H1 (cell line): ENCODE results near the gene SPINK1. TPM values are rescaled to one million over a fixed set of nuclear protein-coding genes. Genes with fewer than 3 reads are reported as not detected.

Experiments used
- CTCF ChIA-PET: fragments of 300-600 bp; sonication (Branson Sonifier 250); formaldehyde crosslinking; loops from one replicate; lab custom pipeline; 2021; ENCODE audit not compliant: partially characterized antibody; lab: Charles Lee
- POLR2A ChIA-PET: fragments of 300-600 bp; sonication (Branson Sonifier 250); formaldehyde crosslinking; loops from one replicate; lab custom pipeline; 2021; ENCODE audit warnings: inconsistent platforms; ENCODE audit not compliant: partially characterized antibody; lab: Charles Lee
- DNase-seq, 2 experiments: peaks; one replicate each; pipeline versions ENCODE4 v3.0.0 to v3.0.0-alpha.2; 2010 to 2022; ENCODE audit warnings: low spot score in 2 of 2, low read depth in 1 of 2, mixed read lengths in 1 of 2
- FAIRE-seq: peaks from 2 replicates; lab custom pipeline; 2011; peaks lifted over from hg19 to GRCh38; lab: Jason Lieb, UNC
- H2AFZ ChIP-seq: 2 replicates; pipeline ENCODE4 v1.8.1; 2012; ENCODE audit warnings: low read length, inconsistent platforms
- H2AK5ac ChIP-seq: 2 replicates; pipeline ENCODE4 v1.6.1; 2013; ENCODE audit warnings: low read depth, low read length
- H2BK120ac ChIP-seq: replicated peaks from 2 replicates; pipeline ENCODE3; 2013; ENCODE audit warnings: low read depth, low read length, inconsistent platforms
- H2BK12ac ChIP-seq: 2 replicates; pipeline ENCODE4 v1.6.1; 2013; ENCODE audit warnings: low read depth, low read length
- H2BK15ac ChIP-seq: 2 replicates; pipeline ENCODE4 v1.6.1; 2013; ENCODE audit warnings: low read length
- H2BK20ac ChIP-seq: 2 replicates; pipeline ENCODE4 v1.6.1; 2013; ENCODE audit warnings: low read length
- H2BK5ac ChIP-seq: 2 replicates; pipeline ENCODE4 v1.6.1; 2013; ENCODE audit warnings: low read depth, low read length
- H3K14ac ChIP-seq: 2 replicates; pipeline ENCODE4 v1.6.1; 2013; ENCODE audit warnings: inconsistent platforms; ENCODE audit not compliant: insufficient read length
- H3K18ac ChIP-seq: 2 replicates; pipeline ENCODE4 v1.6.1; 2013; ENCODE audit warnings: low read length; ENCODE audit errors: extremely low read depth
- H3K23ac ChIP-seq: 2 replicates; pipeline ENCODE4 v1.6.1; 2013; ENCODE audit warnings: inconsistent platforms; ENCODE audit not compliant: insufficient read length
- H3K23me2 ChIP-seq: 2 replicates; pipeline ENCODE4 v1.6.1; 2013; ENCODE audit warnings: low read depth, low read length
- H3K27ac ChIP-seq: 2 replicates; pipeline ENCODE4 v1.6.1; 2011; ENCODE audit warnings: low read depth, low read length, inconsistent platforms
- H3K27me3 ChIP-seq, 4 experiments: replicated peaks in 1 of 4; 1 replicate in 1 of 4; 2 replicates in 3 of 4; pipeline versions ENCODE4 v1.6.1 to v1.8.1; 2011 to 2013; ENCODE audit warnings: low read length in 3 of 4, mild to moderate bottlenecking in 3 of 4, inconsistent platforms in 2 of 4, mixed read lengths in 2 of 4, moderate library complexity in 1 of 4; ENCODE audit not compliant: control insufficient read depth in 3 of 4, insufficient read depth in 3 of 4; ENCODE audit errors: extremely low read depth in 1 of 4
- H3K36me3 ChIP-seq, 4 experiments: 2 replicates each; pipeline versions ENCODE4 v1.6.1 to v1.8.1; 2011 to 2013; ENCODE audit warnings: mild to moderate bottlenecking in 4 of 4, low read length in 3 of 4, moderate library complexity in 2 of 4, control low read depth in 1 of 4, inconsistent platforms in 1 of 4; ENCODE audit not compliant: insufficient read depth in 4 of 4, control insufficient read depth in 2 of 4
- H3K4ac ChIP-seq: replicated peaks from 2 replicates; pipeline ENCODE3; 2013; ENCODE audit warnings: low read length, low read depth, mixed read lengths, inconsistent platforms; ENCODE audit not compliant: insufficient read length
- H3K4me1 ChIP-seq, 4 experiments: replicated peaks in 1 of 4; 1 replicate in 1 of 4; 2 replicates in 3 of 4; pipeline versions ENCODE4 v1.6.1 to v1.8.1; 2011 to 2013; ENCODE audit warnings: low read length in 3 of 4, inconsistent platforms in 2 of 4, mixed read lengths in 1 of 4; ENCODE audit not compliant: insufficient read depth in 4 of 4, control insufficient read depth in 3 of 4
- H3K4me2 ChIP-seq, 2 experiments: 2 replicates each; pipeline versions ENCODE4 v1.6.1 to v1.8.1; 2011 to 2013; ENCODE audit warnings: low read depth in 2 of 2, low read length in 2 of 2, control low read depth in 1 of 2, inconsistent platforms in 1 of 2, mild to moderate bottlenecking in 1 of 2; ENCODE audit not compliant: insufficient read depth in 1 of 2
- H3K4me3 ChIP-seq, 4 experiments: fragments of 200-600, 300-600 bp in 1 of 4; sonication (generic), shearing (Covaris generic), sonication (Bioruptor Twin) in 1 of 4; 2 replicates each; pipeline versions ENCODE4 v1.5.1 to v1.8.1; 2011 to 2016; ENCODE audit warnings: low read length in 4 of 4, low read depth in 3 of 4, control low read depth in 2 of 4, inconsistent platforms in 2 of 4, mild to moderate bottlenecking in 2 of 4, mixed read lengths in 1 of 4, moderate library complexity in 1 of 4; ENCODE audit not compliant: insufficient read depth in 2 of 4; ENCODE audit errors: extremely low read depth in 1 of 4
- H3K56ac ChIP-seq: replicated peaks from 2 replicates; pipeline ENCODE3; 2013; ENCODE audit warnings: low read depth, mild to moderate bottlenecking, mixed read lengths, low read length, inconsistent platforms; ENCODE audit not compliant: insufficient read length
- H3K79me1 ChIP-seq: 2 replicates; pipeline ENCODE4 v1.6.1; 2013; ENCODE audit warnings: low read depth, low read length, control low read depth
- H3K79me2 ChIP-seq, 2 experiments: 2 replicates each; pipeline versions ENCODE4 v1.6.1 to v1.8.1; 2012 to 2013; ENCODE audit warnings: low read length in 2 of 2, mild to moderate bottlenecking in 2 of 2, inconsistent platforms in 1 of 2; ENCODE audit not compliant: insufficient read depth in 2 of 2, control insufficient read depth in 1 of 2
- H3K9ac ChIP-seq, 4 experiments: replicated peaks in 1 of 4; 1 replicate in 1 of 4; 2 replicates in 3 of 4; pipeline versions ENCODE4 v1.6.1 to v1.8.1; 2011 to 2013; ENCODE audit warnings: low read depth in 3 of 4, low read length in 3 of 4, control low read depth in 2 of 4, mild to moderate bottlenecking in 2 of 4, moderate library complexity in 2 of 4, inconsistent platforms in 1 of 4; ENCODE audit errors: extremely low read depth in 1 of 4
- H3K9me3 ChIP-seq, 2 experiments: 2 replicates each; pipeline versions ENCODE4 v1.6.1 to v1.8.1; 2012 to 2013; ENCODE audit warnings: mild to moderate bottlenecking in 2 of 2, moderate library complexity in 2 of 2, control low read depth in 1 of 2, inconsistent platforms in 1 of 2, low read depth in 1 of 2, low read length in 1 of 2, mixed read lengths in 1 of 2; ENCODE audit not compliant: insufficient read depth in 2 of 2
- H4K20me1 ChIP-seq, 2 experiments: replicated peaks in 1 of 2; 2 replicates each; pipeline versions ENCODE3 to v1.8.1; 2011 to 2013; ENCODE audit warnings: inconsistent platforms in 2 of 2, low read length in 2 of 2, mild to moderate bottlenecking in 1 of 2; ENCODE audit not compliant: insufficient read depth in 2 of 2, control insufficient read depth in 1 of 2
- H4K5ac ChIP-seq: 2 replicates; pipeline ENCODE4 v1.6.1; 2013; ENCODE audit warnings: low read length, low read depth, mixed read lengths, inconsistent platforms; ENCODE audit not compliant: insufficient read length
- H4K8ac ChIP-seq: 2 replicates; pipeline ENCODE4 v1.8.0; 2013; ENCODE audit warnings: mild to moderate bottlenecking, moderate library complexity, low read length, inconsistent platforms; ENCODE audit not compliant: insufficient read depth; ENCODE audit errors: extremely low read depth
- H4K91ac ChIP-seq: replicated peaks from 2 replicates; pipeline ENCODE3; 2013; ENCODE audit warnings: low read length, mixed read lengths, inconsistent platforms; ENCODE audit not compliant: insufficient read length
- RAD21 ChIP-seq, 2 experiments: IDR thresholded peaks in 1 of 2; conservative IDR thresholded peaks in 1 of 2; 2 replicates each; pipeline ENCODE4 v1.6.1; 2011; ENCODE audit warnings: low read depth in 2 of 2, low read length in 2 of 2, improper control_type of control experiment in 1 of 2, inconsistent platforms in 1 of 2, mild to moderate bottlenecking in 1 of 2, moderate library complexity in 1 of 2
- WGBS, 2 experiments: shearing (Covaris generic) in 1 of 2; methylation state at CpG; one replicate each; pipeline versions ENCODE4 v1.1.6 to v1.1.7; 2013 to 2015; ENCODE audit warnings: low lambda C conversion rate in 2 of 2, mixed read lengths in 2 of 2, inconsistent platforms in 1 of 2, low coverage in 1 of 2, missing lambda C conversion rate in 1 of 2; ENCODE audit not compliant: insufficient replicate concordance in 2 of 2, insufficient coverage in 1 of 2, insufficient read length in 1 of 2; ENCODE audit errors: extremely low coverage in 1 of 2, missing lambda C conversion rate in 1 of 2; 5-methylcytosine and 5-hydroxymethylcytosine counted together
- polyA plus RNA-seq, 7 experiments: library from polyadenylated mRNA; depleted of rRNA in 3 of 7; stranded (reverse) in 5 of 7; unstranded in 2 of 7; fragments of >200 nt in 5 of 7; fragments of 200-250 nt in 2 of 7; gene quantifications; 1 replicate in 5 of 7; 2 replicates in 1 of 7; 4 replicates in 1 of 7; pipeline versions ENCODE4 v1.2.1 to v1.2.3, GENCODE V29; 2011 to 2013; ENCODE audit warnings: missing spikeins in 2 of 7, mixed read lengths in 2 of 7
- total RNA-seq: library from RNA; stranded (reverse); fragmentation: NEBNext Ultra II Directional; extraction: Animal tissue kit (Norgen Biotek cat#: 25700); gene quantifications from 2 replicates; pipeline ENCODE4 v1.2.1, GENCODE V29; 2021
- TF ChIP-seq, protein P1 (sequence below): IDR thresholded peaks from 2 replicates; pipeline ENCODE4 v1.6.1; 2012; ENCODE audit warnings: inconsistent platforms
- TF ChIP-seq, protein P2 (sequence below), 3 experiments: IDR thresholded peaks; 1 replicate in 2 of 3; 2 replicates in 1 of 3; pipeline versions ENCODE4 v1.5.1 to v1.6.1; 2011; ENCODE audit warnings: low read length in 3 of 3, mild to moderate bottlenecking in 3 of 3, inconsistent platforms in 2 of 3, low read depth in 1 of 3, moderate library complexity in 1 of 3; ENCODE audit not compliant: insufficient read depth in 1 of 3; ENCODE audit errors: control extremely low read depth in 1 of 3

Gene SPINK1
- total and polyA plus RNA-seq, 2 of the 8 experiments (the other 6 are each of a cell fraction or from before 2014, with no cell fraction given) = 0.48 to 1.3 TPM

DNA sequence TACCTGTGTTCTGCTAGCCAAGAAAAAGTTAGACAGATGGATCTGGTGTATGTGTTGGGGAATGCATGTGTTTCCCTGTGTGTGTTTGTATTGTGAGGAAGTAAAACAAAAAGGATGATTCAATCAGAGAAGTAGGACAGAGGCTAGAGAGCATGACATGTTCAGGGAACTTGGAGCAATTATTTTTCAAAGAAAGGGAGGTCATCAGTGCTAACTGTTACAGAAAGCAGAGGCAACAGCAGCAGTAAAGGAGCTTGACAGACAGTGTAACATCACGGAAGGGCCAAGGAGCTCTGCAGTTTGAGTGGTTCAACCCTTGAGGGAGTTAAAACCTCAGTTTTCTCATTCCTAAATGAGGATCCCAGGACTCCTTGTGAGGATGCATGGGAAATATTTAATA is 13.2 kb downstream of the SPINK1 start:
- TF ChIP-seq, protein P1, sequence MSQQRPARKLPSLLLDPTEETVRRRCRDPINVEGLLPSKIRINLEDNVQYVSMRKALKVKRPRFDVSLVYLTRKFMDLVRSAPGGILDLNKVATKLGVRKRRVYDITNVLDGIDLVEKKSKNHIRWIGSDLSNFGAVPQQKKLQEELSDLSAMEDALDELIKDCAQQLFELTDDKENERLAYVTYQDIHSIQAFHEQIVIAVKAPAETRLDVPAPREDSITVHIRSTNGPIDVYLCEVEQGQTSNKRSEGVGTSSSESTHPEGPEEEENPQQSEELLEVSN = no peak
- TF ChIP-seq, protein P2, sequence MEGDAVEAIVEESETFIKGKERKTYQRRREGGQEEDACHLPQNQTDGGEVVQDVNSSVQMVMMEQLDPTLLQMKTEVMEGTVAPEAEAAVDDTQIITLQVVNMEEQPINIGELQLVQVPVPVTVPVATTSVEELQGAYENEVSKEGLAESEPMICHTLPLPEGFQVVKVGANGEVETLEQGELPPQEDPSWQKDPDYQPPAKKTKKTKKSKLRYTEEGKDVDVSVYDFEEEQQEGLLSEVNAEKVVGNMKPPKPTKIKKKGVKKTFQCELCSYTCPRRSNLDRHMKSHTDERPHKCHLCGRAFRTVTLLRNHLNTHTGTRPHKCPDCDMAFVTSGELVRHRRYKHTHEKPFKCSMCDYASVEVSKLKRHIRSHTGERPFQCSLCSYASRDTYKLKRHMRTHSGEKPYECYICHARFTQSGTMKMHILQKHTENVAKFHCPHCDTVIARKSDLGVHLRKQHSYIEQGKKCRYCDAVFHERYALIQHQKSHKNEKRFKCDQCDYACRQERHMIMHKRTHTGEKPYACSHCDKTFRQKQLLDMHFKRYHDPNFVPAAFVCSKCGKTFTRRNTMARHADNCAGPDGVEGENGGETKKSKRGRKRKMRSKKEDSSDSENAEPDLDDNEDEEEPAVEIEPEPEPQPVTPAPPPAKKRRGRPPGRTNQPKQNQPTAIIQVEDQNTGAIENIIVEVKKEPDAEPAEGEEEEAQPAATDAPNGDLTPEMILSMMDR (IDR thresholded peaks at IDR 0.05; ENCODE audit: control extremely low read depth in 1 of 3, insufficient read depth in 1 of 3, low read depth in 1 of 3, low read length in 3 of 3) = peak in 1 of 3 experiments; percentile 6; a peak in 1 of 4 replicates
- peak; percentile 36 to 38; a peak in 3 of 4 replicates for TF ChIP-seq RAD21 (IDR thresholded peaks at IDR 0.05 in 1 of 2, conservative IDR thresholded peaks at IDR 0.05 in 1 of 2; ENCODE audit: low read depth in 2 of 2, low read length in 2 of 2)
- no peak overlapping the region for H2AK5ac ChIP-seq
- whole genome bisulfite sequencing, 2 experiments = 69% methylated on average over 1 of the region's 1 CpG; no CpG with 5 or more reads in 1 of the 2 experiments

More for the DNA sequence above, 13.2 kb downstream of the SPINK1 start:
- Histone ChIP-seq H3K9me3 (no peaks in the 10 kb centered on the region), H2BK5ac (no peak overlapping the region), H3K79me2 (no peaks in the 10 kb centered on the region), H2BK120ac (no peak overlapping the region), H2AFZ (no peak overlapping the region), H4K5ac (no peak overlapping the region), H3K14ac (no peak overlapping the region), H2BK12ac (no peak overlapping the region), H3K23me2 (no peaks in the 10 kb centered on the region), H3K79me1 (no peaks in the 10 kb centered on the region), H4K8ac (no peak overlapping the region), H3K36me3 (no peaks in the 10 kb centered on the region), H3K4me3 (no peak overlapping the region), H3K56ac (no peak overlapping the region), H2BK20ac (0 out of 2 replicates have a peak overlapping the region, but pooled peaks have one; percentile 48), H3K27ac (no peak overlapping the region), H3K27me3 (no peaks in the 10 kb centered on the region), H4K20me1 (no peaks in the 10 kb centered on the region), H3K4me1 (no peaks in the 10 kb centered on the region), H3K4ac (no peak overlapping the region), H4K91ac (no peak overlapping the region), H3K23ac (no peak overlapping the region), H2BK15ac (no peak overlapping the region), H3K9ac (no peak overlapping the region), H3K4me2 (no peak overlapping the region), H3K18ac (no peak overlapping the region)
- CTCF ChIA-PET = interaction anchor here (0.9 to 2.5 kb wide), 4 partner anchors 77 to 191 kb away, joined by 3 to 12 read pairs (median 3); no protein-coding TSS in a partner anchor
- DNase-seq = no peak
- FAIRE-seq = no peak
- POLR2A ChIA-PET = interaction anchor here (0.6 kb wide), 2 partner anchors 37 to 191 kb away, joined by 3 to 4 read pairs; no protein-coding TSS in a partner anchor
